Activated CD4-positive, alpha-beta T cell treated with anti-CD3 and anti-CD28 coated beads, Interleukin-2, amount 50 U/mL, for 48 hours (primary cell): ENCODE measurements around the gene KRTAP5-9.
"Not testable (repeated sequence)": the region's sequence is repeated elsewhere in the genome, so short reads cannot be mapped to it uniquely, and the experiment has no call there.

ENCODE experiments used
- DNase-seq, 2 experiments: peaks; one replicate each; pipeline ENCODE4 v3.0.0-alpha.2; 2020

Gene KRTAP5-9

GRCh38 chr11:71534711-71535608 lies 13.3 kb upstream of the KRTAP5-9 start:
- not testable (repeated sequence) for DNase-seq

- no peak for DNase-seq
Measured at GRCh38 chr11:71535825-71536224, 12.4 kb upstream of the KRTAP5-9 start.

GRCh38 chr11:71537537-71537936 lies 10.7 kb upstream of the KRTAP5-9 start:
- DNase-seq: no peak

GRCh38 chr11:71537977-71538665 lies 10.1 kb upstream of the KRTAP5-9 start, which contains the start of gene KRTAP5-8:
Gene KRTAP5-8 (plus strand): TSS chr11:71538025. CDS start chr11:71538056, 31 bp downstream.
- not testable (repeated sequence) for DNase-seq

GRCh38 chr11:71538666-71538990 lies 9.6 kb upstream of the KRTAP5-9 start:
- no peak for DNase-seq

- no peak for DNase-seq
Measured at GRCh38 chr11:71539017-71539416, 9.2 kb upstream of the KRTAP5-9 start.

GRCh38 chr11:71539971-71540370 lies 8.2 kb upstream of the KRTAP5-9 start:
- DNase-seq: not testable (repeated sequence)

GRCh38 chr11:71540521-71541304 lies 7.5 kb upstream of the KRTAP5-9 start:
- not testable (repeated sequence) for DNase-seq

- no peak for DNase-seq
Measured at GRCh38 chr11:71542382-71542781, 5.8 kb upstream of the KRTAP5-9 start.

- DNase-seq: peak in 1 of 2 experiments; percentile 18
Measured at GRCh38 chr11:71542879-71543777, 5.1 kb upstream of the KRTAP5-9 start.

GRCh38 chr11:71543866-71544265 lies 4.4 kb upstream of the KRTAP5-9 start:
- DNase-seq: no peak

GRCh38 chr11:71544525-71545214 lies 3.5 kb upstream of the KRTAP5-9 start:
- no peak for DNase-seq

- no peak for DNase-seq
Measured at GRCh38 chr11:71545405-71545966, 2.7 kb upstream of the KRTAP5-9 start.

- no peak for DNase-seq
Measured at GRCh38 chr11:71548716-71549151, 514 bp downstream of the KRTAP5-9 start.

GRCh38 chr11:71551711-71552110 lies 3.5 kb downstream of the KRTAP5-9 start:
- DNase-seq: no peak

GRCh38 chr11:71554996-71555395 lies 6.8 kb downstream of the KRTAP5-9 start:
- no peak for DNase-seq

- DNase-seq: no peak
Measured at GRCh38 chr11:71555508-71555907, 7.3 kb downstream of the KRTAP5-9 start.

GRCh38 chr11:71556018-71556417 lies 7.8 kb downstream of the KRTAP5-9 start:
- no peak for DNase-seq

GRCh38 chr11:71557257-71557656 lies 9.0 kb downstream of the KRTAP5-9 start:
- DNase-seq: no peak

GRCh38 chr11:71558996-71559395 lies 10.8 kb downstream of the KRTAP5-9 start:
- DNase-seq: no peak

GRCh38 chr11:71562120-71562519 lies 13.9 kb downstream of the KRTAP5-9 start:
- DNase-seq: no peak
